ENCODE measurements around the gene DEFB113.

DEFB113 gene

DNA sequence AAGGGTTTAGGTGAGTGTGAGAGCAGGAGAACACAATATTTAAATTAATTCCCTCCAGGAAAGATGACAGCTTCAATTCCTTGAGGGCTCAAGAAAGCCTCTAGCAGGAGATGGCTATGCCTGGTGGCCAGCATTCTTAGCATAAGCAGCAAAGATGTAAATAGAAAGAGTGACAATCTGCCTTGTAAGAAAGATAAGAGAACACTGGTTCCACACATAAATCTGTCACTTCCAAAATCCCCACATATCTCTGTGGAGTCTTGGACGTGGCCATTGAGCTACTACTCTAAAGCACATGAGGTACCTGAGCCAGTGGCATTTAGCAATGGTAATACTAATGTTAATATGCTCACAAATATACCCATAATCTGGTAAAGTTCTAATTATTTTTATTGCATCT is 34.7 kb downstream of the DEFB113 start:
- DNase-seq, result no peak

GRCh38 chr6:49933526-49933925 is 35.9 kb downstream of the DEFB113 start:
- no peak for DNase-seq

GRCh38 chr6:49929340-49929739 is 40.1 kb downstream of the DEFB113 start:
- no peak for DNase-seq

GRCh38 chr6:49923826-49924225 is 45.6 kb downstream of the DEFB113 start:
- no peak for DNase-seq

- DNase-seq, result no peak
Observed at GRCh38 chr6:49919935-49920644, 49.3 kb downstream of the DEFB113 start.

GRCh38 chr6:49919261-49919660 is 50.2 kb downstream of the DEFB113 start:
- DNase-seq, result no peak

DNA sequence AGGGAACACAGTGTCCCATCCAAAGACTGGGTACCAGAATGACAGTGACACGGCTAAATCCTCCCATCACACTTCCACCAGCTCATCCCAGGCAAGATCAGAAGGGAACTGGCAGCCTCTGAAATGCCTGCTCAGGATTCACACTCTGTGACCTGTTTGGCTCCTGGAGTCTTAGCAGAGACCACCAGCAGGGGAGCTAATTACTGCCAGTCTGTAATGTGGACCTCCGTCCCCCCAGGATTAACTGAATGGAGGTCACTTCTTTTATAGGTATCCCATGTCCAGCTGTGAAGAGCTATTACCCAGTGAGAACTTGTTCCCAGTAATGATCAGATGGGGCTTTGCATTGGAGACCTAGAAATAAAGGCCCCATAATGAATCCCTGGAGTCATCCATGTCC is 50.6 kb downstream of the DEFB113 start:
- no peak for DNase-seq

Data from activated CD8-positive, alpha-beta memory T cell treated with anti-CD3 and anti-CD28 coated beads, Interleukin-2, amount 50 U/mL, for 48 hours (primary cell).